C4-2B (cell line): ENCODE data around the gene TNFRSF18.
"Not testable (repeated sequence)": the region's sequence is repeated elsewhere in the genome, so short reads cannot be mapped to it uniquely, and the experiment has no call there.

Source experiments
- H3K27ac ChIP-seq: fragments of 450-650 bp; 2 replicates; pipeline ENCODE4 v1.5.1; 2017
- ZFX ChIP-seq: fragments of 450-650 bp; IDR thresholded peaks from 2 replicates; pipeline ENCODE4 v1.6.1; 2017
- TF ChIP-seq, protein P1 (sequence below): fragments of 450-650 bp; conservative IDR thresholded peaks from 2 replicates; pipeline ENCODE4 v1.5.1; 2017; ENCODE audit warnings: mild to moderate bottlenecking

TNFRSF18 gene

DNA sequence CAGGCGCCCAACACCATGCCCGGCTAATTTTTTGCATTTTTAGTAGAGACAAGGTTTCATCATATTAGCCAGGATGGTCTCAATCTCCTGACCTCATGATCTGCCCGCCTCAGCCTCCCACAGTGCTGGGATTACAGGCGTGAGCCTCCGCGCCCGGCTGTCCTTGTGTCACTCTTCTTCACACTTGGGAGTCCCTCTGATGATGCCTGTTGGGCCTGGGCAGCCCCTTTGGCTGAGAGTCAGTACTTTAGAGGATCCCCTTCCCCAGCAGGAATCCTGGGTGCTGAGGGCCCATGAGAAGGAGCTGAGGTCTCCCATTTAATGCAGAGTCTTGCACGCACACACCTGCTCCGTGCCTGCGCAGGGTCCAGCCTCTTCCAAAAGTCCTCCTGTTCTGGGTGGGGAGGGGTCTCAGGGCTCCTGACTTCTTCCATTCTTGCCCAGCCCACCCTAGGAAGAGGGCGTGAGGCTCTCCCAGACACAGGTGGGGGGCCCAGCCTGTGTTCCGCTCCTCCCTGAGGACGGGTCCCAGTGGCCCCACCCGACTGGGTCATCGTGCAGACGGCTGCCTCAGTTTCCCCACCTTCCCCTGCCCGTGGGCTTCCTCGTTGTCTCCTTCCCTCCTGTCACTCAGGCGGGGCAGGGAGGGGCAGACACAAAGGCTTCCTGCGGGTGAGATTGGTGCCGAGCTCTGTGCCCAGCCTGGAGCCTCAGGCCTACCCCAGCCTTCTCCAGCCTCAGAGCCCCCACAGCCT lies 28.8 kb downstream of the TNFRSF18 start:
- no peak overlapping the region for H3K27ac ChIP-seq
- TF ChIP-seq, protein P1, sequence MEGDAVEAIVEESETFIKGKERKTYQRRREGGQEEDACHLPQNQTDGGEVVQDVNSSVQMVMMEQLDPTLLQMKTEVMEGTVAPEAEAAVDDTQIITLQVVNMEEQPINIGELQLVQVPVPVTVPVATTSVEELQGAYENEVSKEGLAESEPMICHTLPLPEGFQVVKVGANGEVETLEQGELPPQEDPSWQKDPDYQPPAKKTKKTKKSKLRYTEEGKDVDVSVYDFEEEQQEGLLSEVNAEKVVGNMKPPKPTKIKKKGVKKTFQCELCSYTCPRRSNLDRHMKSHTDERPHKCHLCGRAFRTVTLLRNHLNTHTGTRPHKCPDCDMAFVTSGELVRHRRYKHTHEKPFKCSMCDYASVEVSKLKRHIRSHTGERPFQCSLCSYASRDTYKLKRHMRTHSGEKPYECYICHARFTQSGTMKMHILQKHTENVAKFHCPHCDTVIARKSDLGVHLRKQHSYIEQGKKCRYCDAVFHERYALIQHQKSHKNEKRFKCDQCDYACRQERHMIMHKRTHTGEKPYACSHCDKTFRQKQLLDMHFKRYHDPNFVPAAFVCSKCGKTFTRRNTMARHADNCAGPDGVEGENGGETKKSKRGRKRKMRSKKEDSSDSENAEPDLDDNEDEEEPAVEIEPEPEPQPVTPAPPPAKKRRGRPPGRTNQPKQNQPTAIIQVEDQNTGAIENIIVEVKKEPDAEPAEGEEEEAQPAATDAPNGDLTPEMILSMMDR: no peak
- no peak for TF ChIP-seq ZFX

DNA sequence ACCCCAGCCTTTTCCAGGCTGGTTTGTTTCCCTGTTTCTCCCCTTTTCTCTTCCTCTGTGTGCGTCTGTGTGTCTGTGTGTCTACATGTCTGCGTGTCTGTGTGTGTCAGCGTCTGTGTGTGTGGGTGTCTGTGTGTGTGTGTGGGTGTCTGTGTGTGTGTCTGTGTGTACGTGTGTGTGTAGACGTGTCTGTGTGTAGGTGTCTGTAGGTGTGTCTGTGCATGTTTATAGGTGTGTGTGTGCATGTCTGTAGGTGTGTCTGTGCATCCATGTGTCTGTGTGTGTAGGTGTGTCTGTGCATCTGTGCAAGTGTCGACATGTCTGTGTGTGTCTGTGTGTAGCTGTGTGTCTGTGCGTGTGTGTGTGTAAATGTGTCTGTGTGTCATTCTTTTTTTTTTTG lies 29.5 kb downstream of the TNFRSF18 start:
- H3K27ac ChIP-seq: no peak overlapping the region
- TF ChIP-seq, protein P1: no peak
- TF ChIP-seq ZFX: no peak

DNA sequence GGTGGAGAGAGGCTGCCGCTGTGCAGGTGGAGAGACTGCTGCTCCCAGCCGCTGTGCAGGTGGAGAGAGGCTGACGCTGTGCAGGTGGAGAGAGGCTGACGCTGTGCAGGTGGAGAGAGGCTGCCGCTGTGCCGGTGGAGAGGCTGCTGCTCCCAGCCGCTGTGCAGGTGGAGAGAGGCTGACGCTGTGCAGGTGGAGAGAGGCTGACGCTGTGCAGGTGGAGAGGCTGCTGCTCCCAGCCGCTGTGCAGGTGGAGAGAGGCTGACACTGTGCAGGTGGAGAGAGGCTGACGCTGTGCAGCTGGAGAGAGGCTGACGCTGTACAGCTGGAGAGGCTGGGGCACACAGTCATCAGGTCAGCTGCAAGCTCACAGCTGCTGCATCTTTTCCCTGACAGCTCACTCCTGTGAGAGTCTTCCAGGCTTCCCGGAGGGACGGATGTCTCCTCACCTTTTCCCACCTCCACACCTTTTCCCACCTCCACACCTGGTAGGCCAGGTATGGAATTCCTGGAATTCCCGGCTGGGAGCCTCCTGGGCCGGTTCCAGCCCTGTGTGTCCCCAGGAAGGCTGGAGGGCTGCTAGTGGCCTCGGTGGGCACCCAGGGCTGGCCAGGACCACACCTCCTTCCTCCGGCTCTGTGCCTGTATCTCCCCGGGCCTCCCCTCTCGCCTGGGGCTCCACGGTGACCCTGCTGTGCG lies 30.2 kb downstream of the TNFRSF18 start:
- H3K27ac ChIP-seq: not testable (repeated sequence)

DNA sequence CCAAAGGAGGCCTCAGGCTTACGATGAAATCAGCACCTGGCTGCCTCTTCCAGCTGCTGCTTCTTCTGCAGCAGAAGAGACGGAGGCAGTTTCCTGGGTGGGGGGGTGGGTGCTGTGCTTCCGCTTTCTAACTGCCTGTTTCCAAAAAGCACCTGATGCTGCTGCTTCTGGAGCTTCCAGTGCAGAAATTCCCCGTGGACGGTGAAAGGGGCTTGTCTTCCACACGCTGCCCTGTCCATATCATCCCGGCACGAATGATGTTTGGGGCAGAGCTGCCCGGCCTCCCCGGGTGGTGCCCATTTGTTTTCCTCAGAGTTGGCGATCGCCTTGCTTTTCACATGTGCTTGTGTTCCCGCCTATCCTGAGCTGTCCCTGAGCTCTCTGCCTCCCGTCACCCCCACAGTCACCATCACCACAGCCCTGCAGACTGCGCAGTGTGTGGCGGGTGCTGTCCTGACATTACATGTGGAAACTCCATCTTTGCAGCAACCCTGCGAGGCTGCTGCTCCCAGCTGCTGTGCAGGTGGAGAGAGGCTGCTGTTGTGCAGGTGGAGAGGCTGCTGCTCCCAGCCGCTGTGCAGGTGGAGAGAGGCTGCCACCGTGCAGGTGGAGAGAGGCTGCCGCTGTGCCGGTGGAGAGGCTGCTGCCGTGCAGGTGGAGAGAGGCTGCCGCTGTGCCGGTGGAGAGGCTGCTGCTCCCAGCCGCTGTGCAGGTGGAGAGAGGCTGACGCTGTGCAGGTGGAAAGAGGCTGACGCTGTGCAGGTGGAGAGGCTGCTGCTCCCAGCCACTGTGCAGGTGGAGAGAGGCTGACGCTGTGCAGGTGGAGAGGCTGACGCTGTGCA lies 30.9 kb downstream of the TNFRSF18 start:
- TF ChIP-seq, protein P1: no peak
- no peak for TF ChIP-seq ZFX
- no peak overlapping the region for H3K27ac ChIP-seq

DNA sequence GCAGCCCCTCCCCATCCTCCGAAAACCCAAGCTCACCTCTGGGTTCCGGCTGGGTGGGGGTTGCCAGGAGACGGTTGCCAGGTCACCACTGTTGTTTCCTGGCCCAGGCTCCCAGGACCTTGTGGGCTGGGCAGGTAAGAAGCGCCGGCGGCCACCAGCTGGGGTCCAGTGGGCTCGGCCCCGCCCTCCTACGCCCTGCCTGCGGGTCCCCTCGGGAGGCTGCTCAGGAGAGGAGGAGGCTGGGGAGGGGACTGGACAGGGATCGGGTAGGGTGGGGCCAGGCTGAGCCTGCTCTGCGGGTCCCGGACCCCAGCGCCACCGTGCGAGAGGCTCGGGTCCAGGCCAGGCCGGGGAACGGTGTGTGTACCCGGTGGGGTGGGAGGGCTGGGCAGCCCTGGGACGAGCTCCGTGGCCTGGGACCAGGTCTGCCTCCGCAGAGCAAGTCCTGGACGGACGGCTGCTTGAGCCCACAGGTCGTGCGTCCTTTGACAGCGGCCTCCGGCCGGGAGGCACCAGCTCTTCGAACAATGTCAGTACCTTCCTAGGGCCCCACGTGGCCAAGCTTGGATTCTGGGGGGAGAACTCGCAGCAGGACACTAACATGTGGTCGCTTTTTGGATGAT lies 32.5 kb downstream of the TNFRSF18 start, which contains the start of gene TTLL10:
Gene TTLL10, plus strand, starts transcription at position 88 of the 623 bp plus-strand sequence. CDS start 5,336 bp downstream, outside the sequence.
- TF ChIP-seq, protein P1: no peak
- no peak for TF ChIP-seq ZFX
- H3K27ac ChIP-seq: no peak within 1 kb of the TSS

DNA sequence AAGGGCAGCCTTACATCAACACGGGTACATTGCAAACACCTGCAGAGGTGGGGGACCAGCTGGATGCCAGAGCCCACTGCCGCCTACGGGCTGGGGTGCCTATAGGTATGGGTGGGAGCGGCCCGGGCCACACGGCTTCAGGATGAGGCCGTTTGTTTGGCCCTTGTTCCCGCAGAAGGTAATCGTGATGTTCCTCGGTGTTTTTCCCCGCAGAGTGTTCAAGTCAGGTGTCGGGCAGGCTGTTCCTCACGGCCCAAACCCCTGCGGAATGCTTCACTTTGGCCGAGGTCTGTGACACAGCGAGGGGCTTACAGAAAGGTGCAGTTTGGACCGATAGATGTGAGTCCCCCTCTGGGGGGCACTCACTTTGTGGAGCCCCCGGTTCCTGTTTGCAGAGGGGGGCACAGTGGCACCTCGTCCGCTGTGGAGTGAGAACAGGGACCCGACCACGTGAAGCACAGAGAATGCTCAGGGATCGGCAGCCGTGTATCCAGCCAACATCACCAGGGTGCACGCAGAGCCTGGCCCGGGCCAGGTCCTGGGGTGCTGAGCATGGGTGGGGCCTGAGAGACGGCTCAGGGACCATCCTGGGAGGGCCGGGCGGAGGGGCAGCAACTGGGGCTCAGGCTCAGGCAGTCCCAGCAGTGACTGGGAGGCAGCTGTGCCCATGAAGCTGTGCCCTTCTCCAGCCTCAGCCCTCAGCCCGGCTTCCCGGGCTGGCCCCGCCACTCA lies 33.2 kb downstream of the TNFRSF18 start:
- TF ChIP-seq ZFX: no peak
- TF ChIP-seq, protein P1: no peak
- H3K27ac ChIP-seq: no peak overlapping the region
